Right lobe of liver (tissue), 6 donors: Measurements from ENCODE around the gene PLPP6. TPM values are rescaled to one million over a fixed set of nuclear protein-coding genes. Genes with fewer than 3 reads are reported as not detected.
"Not testable (repeated sequence)": the region's sequence is repeated elsewhere in the genome, so short reads cannot be mapped to it uniquely, and the experiment has no call there.

Experiments used
- ATAC-seq, 4 donors: fragments of 200-7000 bp; cut with Tn5 transposase; one replicate each; pipeline ENCODE4 v1.9.1; 2020; ENCODE audit warnings: mild to moderate bottlenecking in 4 of 4, moderate library complexity in 4 of 4
- DNase-seq, 3 donors: peaks; one replicate each; pipeline ENCODE4 v3.0.0-alpha.2; 2020
- H3K27ac ChIP-seq, 3 donors: fragments of 200-600 bp; one replicate each; pipeline ENCODE4 v1.8.0; 2022
- H3K27me3 ChIP-seq, 2 donors: fragments of 200-600 bp; one replicate each; pipeline ENCODE4 v1.8.0; 2022
- H3K36me3 ChIP-seq, 4 donors: fragments of 200-600 bp; sonication (generic) in 1 of 4; one replicate each; pipeline versions ENCODE4 v1.5.1 to v1.8.0; 2017 to 2022; ENCODE audit warnings: control low read depth in 1 of 4
- H3K4me1 ChIP-seq, 4 donors: fragments of 200-600 bp; sonication (generic) in 1 of 4; one replicate each; pipeline versions ENCODE4 v1.5.1 to v1.8.0; 2017 to 2022; ENCODE audit warnings: control low read depth in 1 of 4
- H3K4me3 ChIP-seq, 3 donors: fragments of 200-600 bp; one replicate each; pipeline ENCODE4 v1.8.0; 2022
- H3K9me3 ChIP-seq, 4 donors: fragments of 200-600 bp; sonication (generic) in 1 of 4; one replicate each; pipeline versions ENCODE4 v1.5.1 to v1.8.0; 2017 to 2022; ENCODE audit warnings: control low read depth in 1 of 4
- CTCF ChIP-seq, 4 donors: fragments of 200-600 bp in 3 of 4; fragments of 450-650 bp in 1 of 4; IDR thresholded peaks; one replicate each; pipeline versions ENCODE4 v1.5.1 to v1.8.0; 2016 to 2022; ENCODE audit warnings: antibody characterized with exemption in 4 of 4, mild to moderate bottlenecking in 2 of 4
- POLR2A ChIP-seq: fragments of 450-650 bp; IDR thresholded peaks from one replicate; pipeline ENCODE4 v1.6.1; 2017; ENCODE audit warnings: antibody characterized with exemption, mild to moderate bottlenecking
- WGBS: methylation state at CpG from one replicate; pipeline ENCODE4 v1.1.6; 2018; ENCODE audit warnings: low coverage, low lambda C conversion rate; ENCODE audit not compliant: insufficient coverage; ENCODE audit errors: missing lambda C conversion rate; 5-methylcytosine and 5-hydroxymethylcytosine counted together
- intact Hi-C, 2 donors: fragments of 100-400 bp; cut with DNase I; formaldehyde crosslinking; loops; one replicate each; pipeline versions ENCODE4 v1.11.2 to v1.14.1; 2022
- total RNA-seq, 6 experiments: library from RNA; depleted of rRNA in 2 of 6; stranded (reverse); fragments of >200 nt in 2 of 6; fragmentation: NEBNext Ultra II Directional in 3 of 6; extraction: Animal tissue kit (Norgen Biotek cat#: 25700) in 3 of 6; gene quantifications; one replicate each; pipeline versions ENCODE4 v1.1.0 to v1.2.4, GENCODE V29; 2016 to 2023
- donor health status: DM: no; HTN: yes; CAD: no.
- donor health status: DM: no; HTN: no; CAD: no.
- donor health status: DM: no; HTN: no; CAD: no.
- donor health status: DM: no; HTN: yes; CAD: no.
- donor health status: DM: no; HTN: yes; CAD: no.

PLPP6 gene
- total RNA-seq, 6 experiments from 2014 or later, result 7.8 to 12.4 (median 9.3) TPM

GRCh38 chr9:4657426-4658159, 4.5 kb upstream of the PLPP6 start:
- no peaks in the 10 kb centered on the region for H3K27me3 ChIP-seq
- peaks cover 0 to 22% (median 6%) of the 10 kb centered on the region in 4 donors for H3K4me1 ChIP-seq
- H3K9me3 ChIP-seq, result no peaks in the 10 kb centered on the region
- peak in 2 of 3 donors; percentile 34 to 56 for DNase-seq
- H3K27ac ChIP-seq, result peak overlapping the region; percentile 53 to 86 (median 80)
- WGBS, result 63% methylated on average over 4 of the region's 4 CpGs
- no peak overlapping the region for H3K4me3 ChIP-seq
- peak; percentile 63 to 76 (median 70) for ATAC-seq
- H3K36me3 ChIP-seq, result no peaks in the 10 kb centered on the region
- intact Hi-C loops, result no loop called here
- TF ChIP-seq CTCF (IDR thresholded peaks at IDR 0.05) (no peak), POLR2A (no peak)

GRCh38 chr9:4660665-4661064, 1.4 kb upstream of the PLPP6 start:
- not testable (repeated sequence) for H3K36me3 ChIP-seq, H3K27me3 ChIP-seq, H3K27ac ChIP-seq, ATAC-seq, H3K9me3 ChIP-seq, DNase-seq, H3K4me3 ChIP-seq
- WGBS, result 90% methylated on average over 3 of the region's 5 CpGs
- intact Hi-C loops, result loop anchor here in 1 of 2 donors (10.0 kb wide), 1 partner anchor 84 kb away; the partner anchor contains the start of gene AK3
- peaks cover 0 to 46% (median 14%) of the 10 kb centered on the region in 4 donors for H3K4me1 ChIP-seq

- no peak for TF ChIP-seq POLR2A
- no peak for TF ChIP-seq CTCF (IDR thresholded peaks at IDR 0.05)
- H3K9me3 ChIP-seq, result no peaks in the 10 kb centered on the region
- DNase-seq, result no peak
- H3K4me3 ChIP-seq, result no peak overlapping the region
- peaks cover 0 to 51% (median 14%) of the 10 kb centered on the region in 4 donors for H3K4me1 ChIP-seq
- no peaks in the 10 kb centered on the region for H3K36me3 ChIP-seq
- H3K27me3 ChIP-seq, result no peaks in the 10 kb centered on the region
- 94% methylated on average over 1 of the region's 1 CpG for WGBS
- ATAC-seq, result no peak
- H3K27ac ChIP-seq, result no peak overlapping the region
- intact Hi-C loops, result loop anchor here in 1 of 2 donors (10.0 kb wide), 1 partner anchor 84 kb away; the partner anchor contains the start of gene AK3
These were observed 929 bp upstream of the PLPP6 start for GRCh38 chr9:4661165-4661564.

GRCh38 chr9:4661611-4662010, 483 bp upstream of the PLPP6 start:
- Histone ChIP-seq H3K27ac (peak overlapping the region; percentile 92 to 94 (median 92)), H3K4me1 (peaks cover 0 to 51% (median 14%) of the 10 kb centered on the region in 4 donors), H3K9me3 (no peaks in the 10 kb centered on the region), H3K4me3 (peak overlapping the region; percentile 65 to 93 (median 76)), H3K36me3 (no peaks in the 10 kb centered on the region), H3K27me3 (no peaks in the 10 kb centered on the region)
- DNase-seq, result no peak
- intact Hi-C loops, result loop anchor here in 1 of 2 donors (10.0 kb wide), 1 partner anchor 83 kb away; the partner anchor contains the start of gene AK3
- 14% methylated on average over 5 of the region's 5 CpGs for WGBS
- no peak for ATAC-seq
- TF ChIP-seq POLR2A, result no peak
- TF ChIP-seq CTCF (IDR thresholded peaks at IDR 0.05), result no peak
